Stromal cell of bone marrow (primary cell): ENCODE results near the gene CBX6.
"Not testable (repeated sequence)": the region's sequence is repeated elsewhere in the genome, so short reads cannot be mapped to it uniquely, and the experiment has no call there.

Experiments
- DNase-seq: peaks from one replicate; pipeline ENCODE4 v3.0.0-alpha.2; 2012; ENCODE audit warnings: low read depth

CBX6 gene

GRCh38 chr22:38861170-38861876, 10.7 kb downstream of the CBX6 start:
- DNase-seq, result no peak

- no peak for DNase-seq
Measured at GRCh38 chr22:38860283-38861169, 11.5 kb downstream of the CBX6 start.

DNA sequence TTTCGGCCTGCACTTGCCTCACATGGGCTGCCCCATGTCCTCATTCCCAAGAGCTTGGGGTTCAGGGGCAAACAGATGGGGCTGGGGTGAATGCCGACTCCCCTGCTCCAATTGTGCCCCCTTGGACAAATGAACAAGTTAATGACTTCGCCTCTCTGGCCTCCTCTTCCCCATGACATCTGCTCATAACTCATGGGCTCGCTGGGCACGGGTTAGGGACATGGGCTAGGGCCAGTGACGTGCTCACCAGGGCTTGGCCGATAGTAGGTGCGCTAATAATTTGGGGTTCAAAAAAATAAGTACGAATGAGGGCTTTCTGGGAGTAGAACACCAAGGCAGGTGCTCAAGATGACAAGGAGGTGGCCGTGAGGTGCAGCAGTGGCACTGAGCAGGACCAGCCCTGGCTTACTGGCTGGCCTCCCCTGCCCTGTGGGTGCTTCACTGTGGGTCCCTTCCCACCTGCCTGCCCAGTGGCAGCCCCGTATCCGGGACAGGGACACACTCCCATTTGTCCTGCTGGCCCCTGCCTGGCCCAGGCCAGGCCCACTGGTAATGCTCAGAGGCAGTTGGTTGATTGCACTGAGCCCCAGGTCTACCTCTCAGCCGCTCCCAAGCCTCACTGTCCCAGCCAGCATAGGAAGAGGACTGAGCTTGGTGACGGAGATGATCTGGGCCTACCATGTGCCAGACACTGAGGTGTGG, 12.3 kb downstream of the CBX6 start:
- no peak for DNase-seq

DNA sequence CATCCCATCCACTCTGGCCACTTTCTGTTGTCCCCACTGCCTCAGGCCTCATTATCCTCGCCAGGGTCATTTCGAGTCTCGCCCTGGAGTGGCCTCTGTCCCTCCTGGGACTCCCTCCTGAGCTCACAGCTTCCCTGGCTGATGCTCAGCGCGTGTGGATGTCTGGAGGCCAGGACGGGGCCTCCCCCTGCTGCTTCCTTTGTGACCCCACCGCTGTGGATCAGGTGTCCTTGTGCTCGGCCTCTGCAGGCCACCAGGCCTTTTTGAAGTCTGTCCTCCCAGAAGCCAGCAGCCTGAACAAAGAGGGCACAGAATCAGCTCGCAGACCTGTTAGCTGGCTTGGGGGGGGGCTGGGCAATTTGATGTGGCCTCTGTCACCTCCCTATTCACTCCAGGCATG, 13.5 kb downstream of the CBX6 start:
- DNase-seq, result no peak

GRCh38 chr22:38854476-38854875, 17.5 kb downstream of the CBX6 start:
- DNase-seq, result not testable (repeated sequence)

GRCh38 chr22:38853883-38854282, 18.1 kb downstream of the CBX6 start:
- not testable (repeated sequence) for DNase-seq

GRCh38 chr22:38853196-38853651, 18.8 kb downstream of the CBX6 start:
- no peak for DNase-seq

GRCh38 chr22:38852522-38852921, 19.5 kb downstream of the CBX6 start:
- DNase-seq, result no peak

DNA sequence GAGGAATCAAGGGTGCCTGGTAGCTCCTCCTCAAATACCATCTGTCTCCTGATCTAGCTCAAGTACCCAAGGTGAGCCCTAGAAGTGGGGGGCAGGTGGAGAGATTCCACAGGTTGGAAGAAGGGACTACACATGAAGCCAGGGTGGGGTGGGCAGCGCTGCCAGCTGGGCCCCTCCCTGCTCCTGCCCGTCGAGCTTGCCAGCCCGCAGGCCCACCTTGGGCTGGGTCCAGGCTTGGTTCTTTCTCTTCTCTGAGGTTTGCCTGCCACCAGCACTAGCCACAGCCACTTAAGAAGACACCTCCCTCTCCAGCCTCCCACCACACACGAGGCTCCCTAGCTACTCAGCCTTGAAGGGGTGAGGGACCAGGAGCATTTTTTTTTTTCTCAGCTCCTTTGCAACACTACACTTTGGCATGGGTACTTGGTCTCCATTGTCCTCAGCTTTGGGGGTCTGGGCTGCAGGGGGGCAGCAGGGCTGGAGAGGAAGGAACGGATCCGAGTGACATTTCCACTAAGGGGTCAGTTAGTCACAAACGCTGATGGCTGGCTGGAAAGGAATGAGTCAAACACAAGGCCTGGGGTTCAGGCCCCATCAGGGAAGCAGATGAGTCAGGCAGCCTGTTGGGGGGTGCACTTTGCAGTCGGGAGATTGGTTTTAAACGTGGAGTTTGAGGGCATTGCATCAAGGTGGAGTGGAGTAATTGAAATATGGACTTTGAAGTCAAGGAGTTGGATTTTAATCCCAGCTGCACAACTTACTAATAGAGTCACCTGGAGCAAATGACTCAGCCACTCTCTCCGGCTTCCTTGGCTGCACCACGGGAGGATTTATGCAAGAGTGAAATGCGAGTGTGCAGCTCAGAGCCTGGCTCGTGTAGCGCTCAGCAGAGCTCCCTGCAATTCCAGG, 20.8 kb downstream of the CBX6 start:
- peak; percentile 58 for DNase-seq

DNA sequence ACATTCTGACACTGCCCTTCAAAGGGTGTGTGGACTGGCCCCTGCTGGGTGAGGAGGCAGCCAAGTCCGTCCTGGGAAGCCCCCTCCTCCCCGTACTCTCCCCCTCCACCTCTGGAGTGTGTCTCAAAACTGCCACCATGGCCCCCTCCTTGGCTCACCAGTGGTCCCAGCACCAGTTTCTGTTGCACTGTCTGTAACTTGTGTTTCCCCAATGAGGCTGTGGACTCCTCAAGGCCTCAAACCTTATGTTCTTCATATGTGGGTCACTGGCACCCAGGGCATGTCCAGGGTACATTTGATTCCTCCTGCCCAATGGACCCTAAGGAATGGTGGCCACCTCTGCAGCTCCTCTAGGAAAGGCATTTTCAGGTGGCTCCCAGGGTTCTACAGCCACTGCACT, 21.6 kb downstream of the CBX6 start:
- no peak for DNase-seq

GRCh38 chr22:38849811-38850210, 22.2 kb downstream of the CBX6 start:
- DNase-seq, result no peak

GRCh38 chr22:38846412-38846811, 25.6 kb downstream of the CBX6 start:
- no peak for DNase-seq

- peak; percentile 10 for DNase-seq
Measured at GRCh38 chr22:38845004-38845740, 26.8 kb downstream of the CBX6 start.

DNA sequence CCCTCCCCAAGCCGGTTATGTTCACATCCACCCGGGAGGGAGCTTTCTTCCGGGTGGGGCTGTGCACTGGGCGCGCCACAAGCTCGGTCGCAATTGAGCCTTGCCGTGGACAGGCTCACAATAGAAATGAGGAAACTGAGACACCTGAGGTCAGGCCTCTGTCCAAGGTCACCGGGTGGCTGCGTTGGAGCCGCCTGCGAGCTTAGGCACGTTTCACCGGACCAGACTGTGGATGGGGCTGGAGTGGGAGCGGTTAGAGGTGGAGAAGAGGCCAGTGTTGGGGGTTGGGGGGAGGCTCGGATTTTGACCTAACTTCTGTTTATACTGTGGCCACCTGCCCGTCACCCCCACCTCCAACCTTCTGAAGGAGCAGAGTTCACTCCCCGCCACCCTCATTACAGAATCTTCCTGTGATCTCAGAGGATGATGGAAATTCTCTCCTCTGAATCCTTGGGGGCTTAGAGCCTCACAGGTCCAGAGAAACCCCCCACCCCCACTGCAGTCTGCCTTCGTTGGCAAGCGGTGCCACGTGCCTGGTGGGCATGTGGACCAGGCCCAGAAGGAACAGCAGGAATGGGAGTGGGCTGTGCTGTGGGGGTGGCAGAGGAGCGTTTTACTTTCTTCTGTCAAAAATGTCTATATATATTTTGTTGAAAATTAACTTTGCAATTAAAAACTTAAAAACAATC, 27.6 kb downstream of the CBX6 start:
- DNase-seq, result no peak

GRCh38 chr22:38843657-38844314, 28.2 kb downstream of the CBX6 start, which contains the start of gene NPTXR:
TSS of gene NPTXR (minus strand) at chr22:38844028.
- DNase-seq, result peak; percentile 16

GRCh38 chr22:38843201-38843656, 28.8 kb downstream of the CBX6 start:
- DNase-seq, result peak; percentile 33

DNA sequence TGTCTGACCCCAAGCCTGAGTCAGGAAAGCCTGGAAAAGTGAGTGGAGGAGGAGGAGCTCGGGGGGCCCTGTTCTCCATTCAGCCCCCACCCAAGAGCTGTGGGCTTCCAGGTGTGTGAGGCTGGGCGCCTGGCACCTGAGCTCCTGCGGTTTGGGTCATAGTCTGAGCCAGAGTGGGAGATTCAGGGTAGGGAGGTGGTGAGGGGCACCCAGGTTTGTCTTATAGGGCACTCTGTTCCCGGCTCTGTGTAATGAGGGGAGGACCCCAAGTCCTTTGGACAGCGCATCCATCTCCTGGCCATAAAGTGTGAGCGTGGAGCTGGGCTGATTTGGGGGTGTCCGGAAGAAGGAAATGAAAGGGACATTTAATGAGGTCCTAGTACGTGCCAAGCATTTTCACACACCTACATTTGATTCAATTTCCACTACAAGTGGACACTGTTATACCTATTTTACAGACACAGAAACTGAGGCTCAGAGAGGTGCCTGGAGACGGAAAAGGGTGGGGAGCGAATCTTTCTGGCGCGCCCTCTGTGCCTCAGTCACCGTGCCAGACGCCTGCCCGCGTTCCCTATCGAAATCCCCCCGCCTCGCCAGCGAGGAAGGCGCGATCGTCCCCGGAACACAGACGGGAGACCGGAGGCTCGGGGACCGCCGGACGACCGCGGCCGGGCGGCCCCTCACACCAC, 29.4 kb downstream of the CBX6 start:
- DNase-seq, result no peak

- DNase-seq, result no peak
Measured at GRCh38 chr22:38841635-38842034, 30.4 kb downstream of the CBX6 start.

DNA sequence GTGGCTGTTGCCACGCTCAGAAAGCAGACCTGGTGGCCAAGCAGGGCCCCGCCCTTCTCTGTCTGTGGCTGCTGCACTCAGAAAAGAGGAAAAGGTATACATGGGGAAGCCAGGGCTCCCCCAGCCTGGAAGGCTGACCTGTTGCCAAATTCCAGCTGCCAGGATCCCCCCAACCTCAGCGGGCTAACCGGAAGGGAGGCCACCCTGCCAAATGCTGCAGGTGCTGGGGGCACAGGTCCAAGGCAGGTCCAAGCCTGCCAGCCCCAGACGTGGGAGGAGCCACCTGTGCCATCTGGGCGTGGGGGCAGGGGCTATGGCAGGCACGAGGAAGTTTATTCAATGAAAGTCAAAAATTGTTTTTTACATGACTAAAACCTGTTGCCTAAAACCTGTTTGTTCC, 30.8 kb downstream of the CBX6 start:
- DNase-seq, result no peak
